Ovary (tissue), 3 donors: ENCODE measurements around the gene TPD52L1.

ENCODE experiments used
- CTCF ChIP-seq, 3 donors: fragments of 450-650 bp in 2 of 3; fragments of 200-600 bp in 1 of 3; IDR thresholded peaks; one replicate each; pipeline versions ENCODE4 v1.5.1 to v1.8.0; 2016 to 2022; ENCODE audit warnings: antibody characterized with exemption in 3 of 3, mild to moderate bottlenecking in 1 of 3
- POLR2A ChIP-seq: fragments of 450-650 bp; IDR thresholded peaks from one replicate; pipeline ENCODE4 v1.6.1; 2017; ENCODE audit warnings: antibody characterized with exemption, mild to moderate bottlenecking, moderate library complexity
- donor health status: DM: no; HTN: no; CAD: no.

- no peak for TF ChIP-seq CTCF (IDR thresholded peaks at IDR 0.05)
- TF ChIP-seq POLR2A: no peak
These were observed 126.4 kb downstream of the TPD52L1 start for GRCh38 chr6:125279961-125280360.
